Measurements from ENCODE around the gene IL22RA1. TPM values are rescaled to one million over a fixed set of nuclear protein-coding genes. Genes with fewer than 3 reads are reported as not detected.

The IL22RA1 gene
- total RNA-seq, 1 donor from 2014 or later = 0.83 TPM

DNA sequence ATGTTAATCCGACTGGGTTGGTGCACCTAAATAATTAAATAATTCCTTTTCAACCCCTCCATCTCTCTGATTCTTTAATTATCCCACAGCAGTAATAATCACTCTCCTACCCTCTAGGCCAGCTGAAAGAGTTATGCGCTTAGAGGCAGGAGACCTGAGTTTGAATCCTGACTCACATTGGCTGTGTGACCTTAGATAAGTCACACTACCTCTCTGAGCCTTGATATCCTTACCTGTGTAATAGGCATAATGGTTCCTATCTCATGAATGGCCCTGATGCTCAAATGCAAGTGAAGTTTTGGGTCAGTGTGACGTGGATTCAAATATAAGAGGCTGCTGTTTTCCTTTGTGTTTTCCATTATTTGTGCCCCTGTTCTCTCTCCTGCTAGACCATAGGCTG is 39.1 kb downstream of the IL22RA1 start:
- H3K27ac ChIP-seq = no peak overlapping the region
- no peaks in the 10 kb centered on the region for H3K4me1 ChIP-seq

DNA sequence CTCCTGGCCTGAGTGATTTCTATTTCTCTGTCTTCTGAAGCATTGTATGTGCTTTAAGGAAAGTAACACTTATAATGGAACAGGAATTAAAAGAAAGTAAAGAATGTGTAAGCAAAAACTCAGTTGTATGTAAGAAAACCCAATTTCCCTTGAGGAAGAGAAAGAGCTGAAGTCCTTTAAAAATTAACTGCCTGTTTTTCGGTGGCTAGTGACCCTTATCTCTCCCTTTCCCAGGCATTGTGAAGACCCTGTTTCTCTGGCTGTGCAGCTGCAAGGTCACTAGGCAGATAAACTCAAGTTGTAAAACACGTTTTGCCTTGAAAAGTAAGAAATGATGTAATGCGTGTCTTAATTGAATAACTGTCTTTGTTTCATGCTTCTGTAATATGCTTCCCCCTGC is 39.5 kb downstream of the IL22RA1 start:
- ATAC-seq (no peak), DNase-seq (no peak)
- Histone ChIP-seq H3K36me3 (no peaks in the 10 kb centered on the region), H3K9me3 (no peaks in the 10 kb centered on the region), H3K4me3 (no peak overlapping the region), H3K4me1 (no peaks in the 10 kb centered on the region), H3K27ac (no peak overlapping the region), H3K27me3 (ENCODE audit: low read depth) (no peaks in the 10 kb centered on the region)
- TF ChIP-seq, protein P1, sequence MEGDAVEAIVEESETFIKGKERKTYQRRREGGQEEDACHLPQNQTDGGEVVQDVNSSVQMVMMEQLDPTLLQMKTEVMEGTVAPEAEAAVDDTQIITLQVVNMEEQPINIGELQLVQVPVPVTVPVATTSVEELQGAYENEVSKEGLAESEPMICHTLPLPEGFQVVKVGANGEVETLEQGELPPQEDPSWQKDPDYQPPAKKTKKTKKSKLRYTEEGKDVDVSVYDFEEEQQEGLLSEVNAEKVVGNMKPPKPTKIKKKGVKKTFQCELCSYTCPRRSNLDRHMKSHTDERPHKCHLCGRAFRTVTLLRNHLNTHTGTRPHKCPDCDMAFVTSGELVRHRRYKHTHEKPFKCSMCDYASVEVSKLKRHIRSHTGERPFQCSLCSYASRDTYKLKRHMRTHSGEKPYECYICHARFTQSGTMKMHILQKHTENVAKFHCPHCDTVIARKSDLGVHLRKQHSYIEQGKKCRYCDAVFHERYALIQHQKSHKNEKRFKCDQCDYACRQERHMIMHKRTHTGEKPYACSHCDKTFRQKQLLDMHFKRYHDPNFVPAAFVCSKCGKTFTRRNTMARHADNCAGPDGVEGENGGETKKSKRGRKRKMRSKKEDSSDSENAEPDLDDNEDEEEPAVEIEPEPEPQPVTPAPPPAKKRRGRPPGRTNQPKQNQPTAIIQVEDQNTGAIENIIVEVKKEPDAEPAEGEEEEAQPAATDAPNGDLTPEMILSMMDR (IDR thresholded peaks at IDR 0.05) = no peak
- intact Hi-C loops (cut with DNase I) = no loop called here

More for the DNA sequence above, 39.1 kb downstream of the IL22RA1 start:
- no peak overlapping the region for H3K4me3 ChIP-seq
- H3K36me3 ChIP-seq = no peaks in the 10 kb centered on the region
- no peaks in the 10 kb centered on the region for H3K27me3 ChIP-seq (ENCODE audit: low read depth)
- ATAC-seq (no peak), DNase-seq (no peak)
- intact Hi-C loops (cut with DNase I) = no loop called here
- TF ChIP-seq, protein P1 (IDR thresholded peaks at IDR 0.05) = no peak
- no peaks in the 10 kb centered on the region for H3K9me3 ChIP-seq

DNA sequence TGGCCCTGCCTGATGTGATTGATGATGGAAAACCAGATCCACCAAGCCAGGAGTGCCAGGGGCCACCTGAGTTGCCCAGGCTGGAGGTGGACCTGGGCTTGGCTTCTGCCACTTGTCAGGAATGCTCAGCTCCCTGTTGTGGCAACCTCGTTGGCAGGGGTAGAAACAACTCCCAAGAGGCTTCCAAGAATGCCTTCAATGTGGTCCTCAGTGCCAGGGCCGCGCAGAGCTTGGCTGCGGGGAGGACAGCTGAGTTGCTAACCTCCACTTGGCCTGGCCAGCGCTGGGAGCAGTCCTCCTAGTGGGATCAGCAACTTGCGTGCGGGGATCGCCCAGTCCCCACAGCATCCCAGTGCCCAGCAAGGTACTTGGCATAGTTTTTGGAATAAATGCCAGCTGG is 40.0 kb downstream of the IL22RA1 start:
- no peak overlapping the region for H3K27ac ChIP-seq
- no peaks in the 10 kb centered on the region for H3K27me3 ChIP-seq (ENCODE audit: low read depth)
- intact Hi-C loops (cut with DNase I) = no loop called here
- H3K4me3 ChIP-seq = no peak overlapping the region
- ATAC-seq = peak; percentile 81 to 86
- H3K36me3 ChIP-seq = no peaks in the 10 kb centered on the region
- peak; percentile 59 for DNase-seq
- no peaks in the 10 kb centered on the region for H3K9me3 ChIP-seq
- TF ChIP-seq, protein P1 (IDR thresholded peaks at IDR 0.05) = no peak
- no peaks in the 10 kb centered on the region for H3K4me1 ChIP-seq

DNA sequence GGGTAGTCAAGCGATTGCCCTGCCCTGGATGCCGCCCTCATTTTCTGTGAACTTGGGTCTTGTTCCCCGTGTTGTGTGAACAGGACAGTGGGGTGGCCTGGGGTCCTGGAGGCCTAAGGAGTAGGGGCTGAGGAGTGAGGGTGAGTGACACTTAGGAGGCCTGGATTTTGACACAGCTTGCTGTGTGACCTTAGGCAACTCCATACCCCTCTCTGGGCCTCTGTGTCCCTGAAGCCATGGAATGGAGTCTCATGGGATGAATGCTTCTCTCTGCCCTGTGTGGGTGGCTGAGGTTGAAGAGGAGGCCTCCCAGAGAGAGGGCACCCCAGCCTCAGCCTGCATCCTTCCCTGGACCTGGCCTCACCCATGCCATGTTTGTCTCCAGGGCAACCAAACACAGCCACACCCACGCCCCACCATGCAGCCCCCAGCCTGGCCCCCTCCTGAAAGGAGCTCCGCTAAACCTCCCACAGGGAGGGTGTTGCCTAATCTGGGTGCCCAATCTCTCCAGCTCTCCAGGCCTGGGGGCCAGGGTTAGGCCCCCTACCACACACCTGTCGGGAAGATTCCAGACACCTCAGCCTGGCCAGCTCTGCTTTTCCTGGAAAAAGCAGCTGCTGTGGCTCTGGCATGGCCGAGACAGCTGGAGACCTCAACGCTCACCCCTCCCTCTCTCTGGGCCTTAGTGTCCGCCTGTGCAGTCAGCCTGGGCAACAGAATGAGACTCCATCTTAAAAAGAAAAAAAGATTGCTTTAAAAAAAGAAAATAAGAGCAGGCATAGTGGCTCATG is 40.9 kb downstream of the IL22RA1 start:
- ATAC-seq (peak; percentile 51 to 54), DNase-seq (peak; percentile 39)
- no peak overlapping the region for H3K4me3 ChIP-seq
- H3K27ac ChIP-seq = no peak overlapping the region
- intact Hi-C loops (cut with DNase I) = no loop called here
- H3K27me3 ChIP-seq (ENCODE audit: low read depth) = no peaks in the 10 kb centered on the region
- TF ChIP-seq, protein P1 (IDR thresholded peaks at IDR 0.05) = no peak
- H3K9me3 ChIP-seq = no peaks in the 10 kb centered on the region
- H3K4me1 ChIP-seq = no peaks in the 10 kb centered on the region
- no peaks in the 10 kb centered on the region for H3K36me3 ChIP-seq

DNA sequence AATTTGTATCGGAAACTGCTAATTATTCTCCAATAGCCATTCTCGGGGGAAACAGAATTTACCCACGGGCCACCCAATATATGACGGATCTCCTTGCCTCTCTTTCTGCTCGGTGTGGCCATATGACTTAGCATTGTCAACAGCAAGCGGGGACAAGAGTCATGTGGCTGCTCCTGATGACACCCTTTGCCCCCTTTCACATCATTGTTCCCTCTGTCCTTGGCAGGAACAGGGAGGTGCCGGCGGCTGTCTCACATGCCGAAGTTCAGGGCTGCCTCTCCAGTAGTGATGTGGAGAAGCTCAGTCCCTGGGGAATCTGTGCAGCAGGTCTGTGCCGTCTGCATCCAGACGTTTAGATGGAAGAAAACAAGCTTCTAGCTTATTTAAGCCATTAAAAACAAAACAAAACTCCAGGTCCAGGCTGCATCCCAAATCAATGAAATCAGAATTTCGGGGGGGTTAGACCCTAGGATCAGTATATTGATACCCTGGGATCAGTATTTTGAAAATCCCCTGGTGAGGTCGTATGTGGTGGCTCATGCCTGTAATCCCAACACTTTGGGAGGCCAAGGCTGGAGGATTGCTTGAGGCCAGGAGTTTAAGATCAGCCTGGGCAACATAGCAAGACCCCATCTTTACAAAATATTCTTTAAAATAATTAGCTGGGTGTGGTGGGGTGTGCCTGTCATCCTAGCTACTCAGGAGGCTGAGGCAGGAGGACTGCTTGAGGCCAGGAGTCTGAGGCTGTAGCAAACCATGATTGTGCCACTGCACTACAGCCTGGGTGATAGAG is 41.8 kb downstream of the IL22RA1 start:
- peak; percentile 24 for DNase-seq
- no peaks in the 10 kb centered on the region for H3K4me1 ChIP-seq

More for the DNA sequence above, 41.8 kb downstream of the IL22RA1 start:
- Histone ChIP-seq H3K4me3 (no peak overlapping the region), H3K9me3 (no peaks in the 10 kb centered on the region), H3K36me3 (no peaks in the 10 kb centered on the region), H3K27me3 (ENCODE audit: low read depth) (no peaks in the 10 kb centered on the region), H3K27ac (no peak overlapping the region)
- ATAC-seq = no peak
- intact Hi-C loops (cut with DNase I) = no loop called here
- TF ChIP-seq, protein P1 (IDR thresholded peaks at IDR 0.05) = no peak

All from lower lobe of right lung (tissue), 2 donors.